ENCODE measurements around the gene ABTB2. TPM values are rescaled to one million over a fixed set of nuclear protein-coding genes. Genes with fewer than 3 reads are reported as not detected.

ABTB2 gene
- total RNA-seq, 1 donor from 2014 or later, result 15.9 TPM

DNA sequence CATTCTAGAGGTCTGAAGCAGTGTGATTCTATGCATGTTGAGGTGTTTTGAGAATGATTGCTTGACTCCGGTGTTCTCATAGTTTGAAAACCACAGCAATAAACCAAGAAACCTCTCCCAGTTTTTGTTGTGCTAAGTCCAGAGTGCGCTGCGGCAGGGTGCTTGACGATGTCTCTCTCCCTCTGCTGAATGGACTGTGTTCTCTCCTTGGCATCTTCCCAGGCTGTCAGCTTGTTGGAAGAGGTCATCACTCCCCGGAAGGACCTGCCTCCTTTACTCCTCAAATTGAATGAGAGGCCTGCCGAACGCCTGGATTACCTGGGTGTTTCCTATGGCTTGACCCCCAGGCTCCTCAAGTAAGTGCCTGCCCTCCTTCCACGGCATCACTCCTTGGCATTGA lies 221.4 kb downstream of the ABTB2 start:
- intact Hi-C loops (cut with DNase I), result no loop called here
- ATAC-seq (ENCODE audit: poor library complexity), result peak; percentile 56
- DNase-seq, result no peak

DNA sequence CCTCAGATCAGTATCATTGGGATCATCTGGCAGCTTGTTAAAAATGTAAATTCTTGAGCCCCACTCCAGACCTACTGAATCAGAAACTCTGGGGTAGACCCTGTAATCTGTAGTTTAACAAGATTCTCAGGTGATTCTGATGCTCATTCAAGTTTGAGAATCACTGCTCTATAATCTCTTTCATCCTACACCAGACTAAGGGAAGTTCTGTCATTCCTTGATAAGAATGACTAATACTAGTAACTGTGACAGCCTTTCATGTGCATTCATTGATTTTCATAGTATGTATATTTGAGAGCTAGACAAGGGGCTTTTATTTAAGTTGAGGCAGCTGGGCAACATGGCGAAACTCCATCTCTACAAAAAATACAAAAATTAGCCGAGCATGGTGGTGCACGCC lies 222.4 kb downstream of the ABTB2 start:
- ATAC-seq (ENCODE audit: poor library complexity), result no peak
- intact Hi-C loops (cut with DNase I), result no loop called here
- no peak for DNase-seq

DNA sequence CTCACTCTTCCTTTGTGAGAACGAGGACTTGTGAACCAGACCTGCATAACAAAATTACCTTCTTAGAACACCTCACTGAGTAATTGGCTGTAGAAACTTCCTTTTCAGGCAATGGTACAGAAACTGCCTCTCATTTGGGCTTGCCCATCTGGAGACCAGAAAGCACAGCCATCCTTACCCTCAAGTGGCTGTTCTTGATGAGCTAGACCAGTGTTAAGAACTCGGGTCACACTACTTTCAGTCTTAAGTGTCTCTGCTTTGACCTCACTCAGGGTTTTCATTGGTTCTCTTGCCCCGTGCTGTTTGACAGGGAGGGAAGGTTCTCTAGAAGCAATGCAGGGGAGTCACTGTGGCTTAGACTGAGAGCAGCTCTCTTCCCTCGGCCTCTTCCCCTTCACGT lies 223.0 kb downstream of the ABTB2 start:
- intact Hi-C loops (cut with DNase I), result no loop called here
- ATAC-seq (ENCODE audit: poor library complexity) (no peak), DNase-seq (no peak)

DNA sequence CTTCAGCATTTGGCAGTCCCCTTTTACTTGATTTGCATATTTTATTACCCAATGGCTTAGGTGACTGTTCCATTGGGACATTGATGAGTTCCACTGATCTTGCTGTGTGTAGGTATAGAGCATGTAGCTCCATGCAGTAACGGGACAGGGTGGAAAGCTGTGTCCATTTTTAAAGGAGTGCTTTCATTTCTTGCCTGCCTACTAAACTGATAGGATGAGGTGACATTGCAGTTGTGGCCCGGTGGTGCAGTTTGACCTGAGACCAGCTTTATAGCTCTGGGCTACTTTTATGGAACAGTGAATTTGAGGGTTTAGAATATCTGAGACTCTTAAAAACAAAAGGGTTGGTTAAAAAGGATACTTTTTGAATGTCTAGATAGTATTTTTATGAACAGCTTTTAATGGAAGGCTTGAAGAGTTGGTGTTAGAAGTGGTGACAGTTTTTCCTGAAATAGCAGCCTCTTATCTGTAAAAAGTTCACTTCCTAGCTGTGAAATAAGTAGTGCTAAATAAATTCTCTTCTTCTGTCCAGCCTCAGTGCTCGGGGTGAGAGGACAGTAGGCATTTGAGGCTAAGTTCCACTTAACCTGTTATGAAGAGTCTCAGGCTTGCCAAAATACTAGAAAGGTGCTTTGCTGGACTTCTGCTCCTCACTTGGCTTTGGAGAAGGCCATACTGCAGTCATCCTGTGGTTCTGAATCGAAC lies 225.4 kb downstream of the ABTB2 start:
- DNase-seq (no peak), ATAC-seq (ENCODE audit: poor library complexity) (peak; percentile 69)
- intact Hi-C loops (cut with DNase I), result no loop called here

DNA sequence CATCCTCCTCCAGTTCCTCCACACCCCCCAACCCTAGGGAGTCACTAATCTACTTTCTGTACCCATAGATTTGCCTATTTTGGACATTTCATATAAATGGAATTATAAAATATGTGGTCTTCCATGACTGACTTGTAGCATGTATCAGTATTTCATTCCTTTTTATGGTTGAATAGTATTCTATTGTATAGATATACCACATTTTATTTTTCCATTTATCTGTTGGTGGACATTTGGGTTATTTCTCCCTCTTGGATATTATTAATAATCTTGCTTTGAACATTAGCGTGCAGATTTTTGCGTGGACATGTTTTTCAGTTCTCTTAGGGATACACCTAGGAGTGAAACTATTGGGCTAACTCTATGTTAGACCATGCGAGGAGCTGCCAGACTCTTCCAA lies 229.0 kb downstream of the ABTB2 start:
- intact Hi-C loops (cut with DNase I), result no loop called here
- ATAC-seq (ENCODE audit: poor library complexity) (no peak), DNase-seq (no peak)

DNA sequence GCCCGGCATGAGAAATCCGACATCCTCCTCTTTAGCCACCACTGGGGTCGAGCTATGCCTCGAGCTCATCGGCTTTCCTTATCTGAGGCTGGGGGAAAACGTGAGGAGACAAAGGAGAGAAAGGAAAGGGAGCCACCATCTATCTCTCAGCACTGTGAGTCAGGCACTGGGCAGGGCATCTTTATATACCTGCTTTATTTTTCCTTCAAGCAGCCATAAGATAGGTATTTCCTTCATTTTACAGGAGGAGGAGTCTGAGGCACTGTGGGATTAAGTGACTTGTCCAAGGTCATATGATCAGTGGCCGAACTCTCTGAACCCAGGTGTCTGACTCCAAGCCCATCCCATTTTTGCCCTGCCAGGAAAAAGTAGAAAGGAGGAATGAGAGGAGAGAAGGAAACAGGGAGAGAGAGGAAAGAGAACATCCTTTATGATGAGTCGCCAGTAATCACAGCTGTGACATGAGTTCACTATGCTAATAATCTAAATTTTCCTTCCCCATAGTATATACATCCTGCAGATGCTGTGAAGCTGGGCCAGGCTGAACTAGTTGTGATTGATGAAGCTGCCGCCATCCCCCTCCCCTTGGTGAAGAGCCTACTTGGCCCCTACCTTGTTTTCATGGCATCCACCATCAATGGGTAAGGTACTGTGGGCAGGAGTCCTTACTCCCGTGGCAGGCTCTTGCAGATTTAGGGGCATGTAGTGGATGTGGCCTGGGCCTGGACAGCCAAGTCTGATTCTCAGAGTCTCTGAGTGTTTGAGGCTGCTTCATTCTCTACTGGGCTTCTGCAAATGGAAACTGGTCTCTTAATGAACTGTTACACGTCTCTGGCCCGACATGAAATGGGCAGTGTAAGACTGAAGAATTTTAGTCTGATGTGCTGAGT lies 230.6 kb downstream of the ABTB2 start:
- ATAC-seq (ENCODE audit: poor library complexity), result no peak
- intact Hi-C loops (cut with DNase I), result no loop called here
- DNase-seq, result no peak

DNA sequence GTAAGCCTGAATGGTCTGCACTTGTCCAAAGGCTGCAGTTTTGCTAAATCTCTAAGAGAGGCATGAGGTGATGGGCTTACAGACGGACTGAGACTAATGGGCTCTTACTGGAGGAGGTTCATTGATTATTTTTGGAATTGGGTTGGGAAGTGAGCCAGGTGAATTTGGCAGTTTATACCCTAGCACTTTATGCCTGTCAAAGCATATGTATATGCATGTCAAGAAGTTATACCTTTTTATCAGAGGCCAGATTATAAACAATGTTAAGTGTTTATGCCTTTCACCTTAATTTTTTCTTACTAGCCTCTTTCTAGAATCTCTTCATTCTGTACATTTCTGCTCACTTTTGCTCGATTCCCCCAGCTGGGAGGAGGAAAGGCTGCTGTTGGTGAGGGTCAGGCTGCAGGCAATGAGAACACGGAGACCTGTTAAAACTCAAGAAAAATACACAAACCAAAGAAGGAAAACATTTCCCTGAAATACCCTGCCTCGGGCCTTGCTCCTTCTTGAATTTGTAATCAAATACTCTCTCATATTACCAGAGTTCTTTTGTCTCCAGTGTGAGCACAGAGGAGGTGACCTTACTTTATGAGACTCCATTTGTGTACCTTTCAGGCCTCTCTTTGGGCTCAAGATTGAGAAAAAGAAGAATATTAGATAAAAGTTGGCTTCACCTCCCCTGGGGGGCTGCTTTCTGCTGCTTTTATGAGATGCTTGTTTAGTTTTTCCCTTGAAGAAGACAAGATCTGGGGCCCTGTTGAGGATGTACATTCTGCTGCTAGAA lies 232.7 kb downstream of the ABTB2 start:
- intact Hi-C loops (cut with DNase I), result no loop called here
- no peak for ATAC-seq (ENCODE audit: poor library complexity)

DNA sequence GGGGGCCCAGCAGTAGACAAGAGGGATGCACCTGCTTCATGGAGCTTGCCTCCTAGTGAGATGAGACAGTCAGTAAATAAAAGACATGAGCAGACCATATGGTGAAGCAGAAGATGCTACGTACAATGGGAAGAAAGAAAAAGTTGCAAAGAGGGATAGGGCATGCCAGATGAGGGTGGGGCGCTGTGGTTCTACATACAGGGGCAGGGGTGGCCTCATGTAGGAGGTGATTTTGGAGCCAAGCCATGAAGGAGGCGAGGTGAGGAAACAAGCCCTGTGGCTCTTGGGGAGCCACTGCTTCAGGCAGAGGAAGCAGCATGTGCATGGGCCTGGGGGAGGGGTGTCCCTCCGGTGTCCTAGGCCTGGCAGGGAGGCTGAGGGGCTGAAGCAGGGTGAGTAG lies 237.2 kb downstream of the ABTB2 start:
- no peak for DNase-seq
- intact Hi-C loops (cut with DNase I), result no loop called here
- ATAC-seq (ENCODE audit: poor library complexity), result no peak

More for the DNA sequence above, 232.7 kb downstream of the ABTB2 start:
- no peak for DNase-seq

DNA sequence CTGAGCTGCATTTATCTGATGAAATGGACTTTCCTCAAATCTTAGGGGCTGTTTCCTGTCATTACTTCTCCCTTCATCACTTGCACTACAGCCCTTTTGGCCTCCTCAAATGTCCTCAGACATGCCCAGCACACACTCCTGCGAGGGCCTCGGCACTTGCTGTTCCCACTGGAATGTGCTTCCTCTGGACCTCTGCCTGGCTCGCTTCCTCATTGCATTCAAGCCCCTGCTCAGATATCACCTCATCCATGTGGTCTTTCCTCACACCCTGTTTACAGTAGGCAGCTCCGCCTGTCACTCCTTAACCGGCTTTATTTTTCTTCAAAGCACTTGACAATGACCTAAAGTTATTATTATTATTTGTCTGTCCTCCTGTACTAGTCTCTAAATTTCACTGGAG lies 243.3 kb downstream of the ABTB2 start:
- ATAC-seq (ENCODE audit: poor library complexity), result no peak
- intact Hi-C loops (cut with DNase I), result no loop called here
- DNase-seq, result no peak

DNA sequence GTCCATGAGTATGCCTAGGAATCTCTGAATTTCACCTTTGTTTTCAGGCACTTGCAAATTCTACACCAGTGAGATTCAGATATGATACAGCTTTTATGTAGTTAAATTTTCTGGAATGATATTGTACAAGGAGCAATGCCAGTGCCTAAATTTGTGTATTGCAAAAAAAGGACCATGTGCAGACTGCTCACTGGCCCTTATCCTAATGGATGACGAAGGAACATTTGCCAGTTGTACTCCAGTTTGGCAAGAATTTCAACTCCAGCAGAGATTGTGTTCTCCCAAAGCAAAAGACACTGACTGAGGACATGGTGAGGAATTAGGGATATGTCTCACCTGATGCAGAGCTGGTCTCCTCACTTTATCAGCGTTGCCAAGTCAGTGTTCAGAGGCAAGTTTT lies 243.8 kb downstream of the ABTB2 start:
- intact Hi-C loops (cut with DNase I), result no loop called here

DNA sequence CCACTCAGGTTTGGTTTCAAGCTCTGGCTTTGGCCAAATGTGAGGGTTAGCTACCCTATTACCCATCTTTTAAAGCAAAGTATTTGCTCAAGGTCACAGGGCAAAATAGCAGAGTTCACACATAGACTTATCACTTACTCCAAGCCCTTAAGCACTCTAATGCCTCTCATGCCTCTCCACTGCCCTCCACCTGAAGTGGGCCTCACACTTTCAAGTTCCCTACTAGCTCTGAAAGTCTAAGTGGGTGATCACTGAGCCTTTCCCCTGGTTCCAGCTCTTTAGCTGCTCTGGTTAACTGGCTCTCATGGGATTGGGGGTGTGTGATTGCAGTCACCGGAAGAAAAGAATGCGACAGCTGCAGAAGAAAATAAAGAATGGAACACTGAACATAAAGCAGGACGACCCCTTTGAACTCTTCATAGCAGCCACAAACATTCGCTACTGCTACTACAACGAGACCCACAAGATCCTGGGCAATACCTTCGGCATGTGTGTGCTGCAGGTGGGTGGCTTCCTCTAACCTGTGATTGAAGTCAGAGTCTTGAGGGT lies 246.0 kb downstream of the ABTB2 start:
- no peak for ATAC-seq (ENCODE audit: poor library complexity)
- DNase-seq, result no peak
- intact Hi-C loops (cut with DNase I), result no loop called here

More for the DNA sequence above, 243.8 kb downstream of the ABTB2 start:
- ATAC-seq (ENCODE audit: poor library complexity) (no peak), DNase-seq (no peak)

DNA sequence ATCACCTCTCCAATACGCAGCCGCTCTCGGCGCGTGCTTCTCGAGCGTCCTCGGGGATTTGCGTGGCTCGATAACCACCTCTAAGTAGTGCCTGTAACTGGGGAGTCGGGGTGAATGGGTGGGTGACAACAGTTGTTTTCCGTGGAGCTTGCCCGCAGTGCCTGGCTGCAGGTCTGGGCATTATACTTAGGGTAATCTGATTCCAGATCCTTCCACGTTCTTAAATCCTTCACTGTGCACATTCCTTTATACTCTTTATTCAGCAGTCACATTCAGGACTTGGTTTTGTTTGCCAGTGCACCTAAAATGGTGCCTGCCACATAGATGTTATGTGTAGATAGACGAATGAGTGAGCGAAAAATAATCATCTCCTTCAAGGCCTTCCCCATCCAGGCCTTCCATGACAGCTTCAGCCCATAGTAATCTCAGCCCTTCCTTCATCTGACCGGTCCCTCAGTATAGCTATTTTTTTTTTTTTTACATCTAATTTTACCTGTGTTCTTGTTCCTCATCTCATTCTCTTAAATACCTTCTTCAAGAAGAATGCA lies 251.8 kb downstream of the ABTB2 start:
- intact Hi-C loops (cut with DNase I), result loop anchor here (5.0 kb wide), 1 partner anchor 54 kb away; the partner anchor contains the start of gene CAPRIN1
- DNase-seq (no peak), ATAC-seq (ENCODE audit: poor library complexity) (no peak)

DNA sequence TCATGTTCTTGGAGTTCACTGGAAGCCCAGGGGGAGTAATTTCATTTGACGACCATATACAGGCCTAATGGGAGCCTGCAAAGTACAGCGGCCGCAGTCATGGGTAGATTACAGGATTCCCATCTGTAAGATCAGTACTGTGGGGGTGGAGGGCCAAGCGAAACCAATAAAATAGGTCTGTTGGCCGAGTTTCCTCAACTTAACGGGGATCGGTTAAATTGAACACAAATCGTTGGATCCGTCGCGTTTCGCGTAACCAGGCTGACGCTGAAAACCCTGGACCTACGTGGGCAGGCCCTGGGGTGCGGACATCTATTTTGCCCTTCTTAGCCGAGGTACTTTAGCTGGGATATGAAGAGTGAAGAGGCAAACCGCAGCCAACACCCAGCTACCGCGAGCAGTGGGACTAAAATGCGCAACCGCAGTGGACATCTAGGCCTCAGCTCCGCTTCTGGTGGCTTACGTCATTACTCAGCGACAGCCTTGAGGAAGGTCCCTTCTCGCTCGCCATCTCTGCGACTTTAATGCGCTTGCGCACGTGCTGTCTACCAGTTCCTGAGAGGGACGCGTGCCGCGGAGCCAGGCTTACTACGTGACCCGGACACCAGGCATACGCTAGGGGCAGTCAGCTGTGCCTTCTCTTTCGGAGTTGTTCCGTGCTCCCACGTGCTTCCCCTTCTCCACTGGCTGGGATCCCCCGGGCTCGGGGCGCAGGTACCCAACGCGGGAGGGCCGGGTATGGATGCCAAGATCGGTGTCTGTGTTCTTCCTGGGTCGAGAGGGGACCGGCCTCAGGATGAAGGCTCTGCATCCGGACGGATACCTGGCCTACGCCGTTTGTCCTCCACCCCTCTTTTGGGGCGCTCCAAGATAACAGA lies 252.5 kb downstream of the ABTB2 start, which contains the start of gene NAT10:
NAT10 (plus strand) TSS at position 551 of the 878 bp plus-strand sequence. CDS start 2,597 bp downstream, outside the sequence.
- ATAC-seq (ENCODE audit: poor library complexity) (peak; percentile 99), DNase-seq (peak; percentile 98)
- intact Hi-C loops (cut with DNase I), result loop anchor here (5.0 kb wide), 1 partner anchor 53 kb away; the partner anchor contains the start of gene CAPRIN1

DNA sequence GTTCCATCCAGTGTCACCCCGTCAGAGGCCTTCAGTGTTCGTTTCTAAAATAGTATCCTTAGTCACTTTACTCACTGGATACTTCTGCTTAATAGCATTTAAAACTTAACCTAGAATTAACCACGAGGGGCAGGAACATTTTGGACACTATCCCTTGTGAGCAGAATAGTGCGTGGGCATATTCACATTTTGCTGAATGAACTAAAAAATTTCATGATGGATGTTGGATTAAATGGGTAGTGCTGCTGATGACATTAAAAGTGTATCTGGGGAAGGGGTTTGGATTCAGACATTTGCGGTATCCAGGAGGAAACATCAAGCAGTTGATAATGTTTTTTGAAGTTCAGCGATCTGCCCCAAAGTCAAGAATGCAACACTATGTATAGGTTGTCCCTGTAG lies 253.1 kb downstream of the ABTB2 start:
- no peak for ATAC-seq (ENCODE audit: poor library complexity)

More for the DNA sequence above, 253.1 kb downstream of the ABTB2 start:
- intact Hi-C loops (cut with DNase I), result loop anchor here (5.0 kb wide), 1 partner anchor 52 kb away; the partner anchor contains the start of gene CAPRIN1
- DNase-seq, result no peak

Data from Right ventricle myocardium superior (tissue), 1 donor.